NT2/D1 (cell line): ENCODE data around the gene TBL1XR1.

Source experiments
- SUZ12 ChIP-seq: IDR thresholded peaks from 2 replicates; pipeline ENCODE4 v1.6.1; 2011; ENCODE audit not compliant: insufficient read length, insufficient read depth; ENCODE audit errors: extremely low read depth
- YY1 ChIP-seq: IDR thresholded peaks from 2 replicates; pipeline ENCODE4 v1.6.1; 2011; ENCODE audit not compliant: insufficient read length, insufficient read depth
- ZNF274 ChIP-seq: IDR thresholded peaks from 2 replicates; pipeline ENCODE4 v1.6.1; 2011; ENCODE audit warnings: mild to moderate bottlenecking, low read depth, low read length

GRCh38 chr3:177208781-177209180, 11.5 kb upstream of the TBL1XR1 start:
- TF ChIP-seq ZNF274 (no peak), SUZ12 (no peak), YY1 (no peak)
